Germinal center (tissue), 1 donor: ENCODE data around the gene ALAS1.

Experiments
- DNase-seq: peaks from one replicate; pipeline ENCODE4 v3.0.0; 2012; ENCODE audit warnings: mixed read lengths, low spot score

The ALAS1 gene

GRCh38 chr3:52234516-52235447 lies 36.8 kb downstream of the ALAS1 start:
- DNase-seq: no peak

GRCh38 chr3:52236424-52236886 lies 38.5 kb downstream of the ALAS1 start:
- no peak for DNase-seq

GRCh38 chr3:52237006-52237656 lies 39.2 kb downstream of the ALAS1 start:
- DNase-seq: no peak

- DNase-seq: no peak
Measured at GRCh38 chr3:52237657-52238172, 39.8 kb downstream of the ALAS1 start.

GRCh38 chr3:52238193-52238760 lies 40.3 kb downstream of the ALAS1 start:
- no peak for DNase-seq

- DNase-seq: peak; percentile 96
Measured at GRCh38 chr3:52238761-52239701, 41.1 kb downstream of the ALAS1 start, which contains the start of gene TWF2. TSS of gene TWF2 (minus strand) at chr3:52239158. CDS start at chr3:52239016, 142 bp downstream.

GRCh38 chr3:52240059-52240885 lies 42.3 kb downstream of the ALAS1 start:
- DNase-seq: no peak

- no peak for DNase-seq
Measured at GRCh38 chr3:52240886-52241370, 43.0 kb downstream of the ALAS1 start.

- no peak for DNase-seq
Measured at GRCh38 chr3:52242039-52242438, 44.1 kb downstream of the ALAS1 start.

- DNase-seq: peak; percentile 63
Measured at GRCh38 chr3:52243791-52244628, 46.0 kb downstream of the ALAS1 start.

GRCh38 chr3:52245322-52246263 lies 47.6 kb downstream of the ALAS1 start, which contains the start of gene PPM1M:
TSS of gene PPM1M (plus strand) at chr3:52245759. CDS start at chr3:52245825, 66 bp downstream.
- peak; percentile 76 for DNase-seq

GRCh38 chr3:52246264-52246620 lies 48.3 kb downstream of the ALAS1 start:
- no peak for DNase-seq

- DNase-seq: no peak
Measured at GRCh38 chr3:52246728-52247408, 48.9 kb downstream of the ALAS1 start.

GRCh38 chr3:52247409-52248164 lies 49.6 kb downstream of the ALAS1 start:
- no peak for DNase-seq

- DNase-seq: no peak
Measured at GRCh38 chr3:52248165-52248541, 50.2 kb downstream of the ALAS1 start.

GRCh38 chr3:52248816-52249547 lies 51.0 kb downstream of the ALAS1 start:
- DNase-seq: no peak
